WTC11 (cell line): ENCODE data around the gene C4BPB.

Experiments used
- ATF6 ChIP-seq: sonication (generic); formaldehyde crosslinking; IDR thresholded peaks from 2 replicates; pipeline ENCODE4 v1.8.1; 2023; ENCODE audit warnings: mild to moderate bottlenecking, missing genetic modification reagents
- CBFB ChIP-seq: sonication (generic); formaldehyde crosslinking; IDR thresholded peaks from 2 replicates; pipeline ENCODE4 v1.8.1; 2022; ENCODE audit warnings: mild to moderate bottlenecking, low read depth, missing genetic modification reagents
- CTCF ChIP-seq: fragments of 200-600 bp; IDR thresholded peaks from 2 replicates; pipeline ENCODE4 v1.8.0; 2022; ENCODE audit warnings: antibody characterized with exemption
- GRHL2 ChIP-seq: fragments of 250-450 bp; sonication (Bioruptor Pico); IDR thresholded peaks from 2 replicates; pipeline ENCODE4 v1.8.0; 2022; ENCODE audit warnings: mild to moderate bottlenecking, moderate library complexity; ENCODE audit not compliant: insufficient replicate concordance, severe bottlenecking
- IRF1 ChIP-seq: sonication (generic); formaldehyde crosslinking; IDR thresholded peaks from 2 replicates; pipeline ENCODE4 v1.8.0; 2023; ENCODE audit warnings: missing genetic modification reagents
- NR3C1 ChIP-seq: sonication (generic); formaldehyde crosslinking; conservative IDR thresholded peaks from 2 replicates; pipeline ENCODE4 v1.8.1; 2023; ENCODE audit warnings: low read depth, mild to moderate bottlenecking, missing genetic modification reagents
- PREB ChIP-seq: sonication (generic); formaldehyde crosslinking; IDR thresholded peaks from 2 replicates; pipeline ENCODE4 v1.8.1; 2022; ENCODE audit warnings: mild to moderate bottlenecking, missing genetic modification reagents, moderate library complexity, borderline replicate concordance
- SP1 ChIP-seq: sonication (generic); formaldehyde crosslinking; conservative IDR thresholded peaks from 2 replicates; pipeline ENCODE4 v1.8.1; 2022; ENCODE audit warnings: missing genetic modification reagents
- USF2 ChIP-seq: sonication (generic); formaldehyde crosslinking; IDR thresholded peaks from 2 replicates; pipeline ENCODE4 v1.8.1; 2023; ENCODE audit warnings: mild to moderate bottlenecking, missing genetic modification reagents, moderate library complexity
- ZNF121 ChIP-seq: sonication (generic); formaldehyde crosslinking; IDR thresholded peaks from 2 replicates; pipeline ENCODE4 v1.8.0; 2023; ENCODE audit warnings: missing genetic modification reagents
- ZNF423 ChIP-seq: fragments of 250-450 bp; sonication (Bioruptor Pico); IDR thresholded peaks from 2 replicates; pipeline ENCODE4 v2.1.2; 2022; ENCODE audit warnings: mild to moderate bottlenecking, moderate library complexity

- TF ChIP-seq GRHL2 (CRISPR knock-in tag) (no peak), IRF1 (CRISPR knock-in tag) (no peak), ZNF423 (CRISPR knock-in tag) (no peak), CTCF (no peak), ATF6 (no peak), SP1 (CRISPR knock-in tag) (no peak), PREB (no peak), ZNF121 (CRISPR knock-in tag) (no peak), CBFB (CRISPR knock-in tag) (no peak), USF2 (no peak), NR3C1 (no peak)
Observed at GRCh38 chr1:207049514-207049913, 39.1 kb upstream of the C4BPB start.
